ENCODE results near the gene TOMM22. TPM values are rescaled to one million over a fixed set of nuclear protein-coding genes. Genes with fewer than 3 reads are reported as not detected.

TOMM22 gene
- total and polyA plus RNA-seq, 2 donors (not counting 1 experiment from before 2014, with no cell fraction given) = 61.1 to 80.3 TPM

GRCh38 chr22:38732251-38732815 is 50.6 kb downstream of the TOMM22 start:
- Histone ChIP-seq H4K20me1 (ENCODE audit: control insufficient read depth, extremely low read depth, insufficient read depth, low read length) (no peaks in the 10 kb centered on the region), H2AFZ (ENCODE audit: low read length) (no peak overlapping the region), H3K27ac (ENCODE audit: insufficient read depth, low read length) (no peak overlapping the region), H3K36me3 (ENCODE audit: control insufficient read depth, insufficient read depth, low read length) (peaks cover 43% of the 10 kb centered on the region), H3K27me3 (ENCODE audit: control insufficient read depth, insufficient read depth, low read length) (no peaks in the 10 kb centered on the region), H3K4me1 (ENCODE audit: control insufficient read depth, extremely low read depth, insufficient read depth, low read length) (peaks cover 7% of the 10 kb centered on the region), H3K4me2 (ENCODE audit: extremely low read depth, insufficient read depth, low read length) (no peak overlapping the region), H3K79me2 (ENCODE audit: control insufficient read depth, insufficient read depth, low read length) (no peaks in the 10 kb centered on the region), H3K4me3 (replicated peaks in 1 of 4; ENCODE audit: control extremely low read depth in 1 of 4, insufficient read depth in 1 of 4, low read depth in 3 of 4, low read length in 4 of 4) (no peak overlapping the region), H3K9ac (ENCODE audit: insufficient read depth, low read length) (no peak overlapping the region), H3K9me3 (ENCODE audit: control insufficient read depth, insufficient read depth, low read depth, low read length) (no peaks in the 10 kb centered on the region)
- TF ChIP-seq CTCF (conservative IDR thresholded peaks at IDR 0.05 in 1 of 2, IDR thresholded peaks at IDR 0.05 in 1 of 2; ENCODE audit: low read depth in 1 of 2, low read length in 2 of 2) = no peak
- no peak for DNase-seq (ENCODE audit: low read depth in 2 of 2)

DNA sequence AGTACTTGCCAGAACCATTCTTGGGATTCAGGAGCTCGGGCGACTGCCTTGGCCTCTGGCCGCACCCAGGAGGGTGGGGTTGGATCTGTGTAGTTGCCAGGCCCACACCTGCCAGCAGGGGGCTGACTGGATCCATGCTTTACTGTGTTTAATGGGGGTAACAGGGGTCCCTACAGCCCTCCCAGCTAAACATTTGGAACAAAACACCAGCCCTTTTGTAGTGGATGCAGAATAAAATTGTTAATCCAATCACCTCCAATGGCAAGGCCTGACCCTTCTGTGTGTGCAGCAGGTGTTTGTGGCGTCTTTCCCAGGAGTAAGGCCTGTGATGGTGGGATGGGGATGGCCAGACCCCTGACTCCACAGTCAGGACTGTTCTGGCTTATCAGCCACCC is 51.6 kb downstream of the TOMM22 start:
- Histone ChIP-seq H3K27me3 (ENCODE audit: control insufficient read depth, insufficient read depth, low read length) (no peaks in the 10 kb centered on the region), H3K36me3 (ENCODE audit: control insufficient read depth, insufficient read depth, low read length) (peaks cover 42% of the 10 kb centered on the region), H3K4me1 (ENCODE audit: control insufficient read depth, extremely low read depth, insufficient read depth, low read length) (peaks cover 7% of the 10 kb centered on the region), H3K4me3 (replicated peaks in 1 of 4; ENCODE audit: control extremely low read depth in 1 of 4, insufficient read depth in 1 of 4, low read depth in 3 of 4, low read length in 4 of 4) (no peak overlapping the region), H3K9me3 (ENCODE audit: control insufficient read depth, insufficient read depth, low read depth, low read length) (no peaks in the 10 kb centered on the region), H2AFZ (ENCODE audit: low read length) (no peak overlapping the region), H3K79me2 (ENCODE audit: control insufficient read depth, insufficient read depth, low read length) (no peaks in the 10 kb centered on the region), H3K9ac (ENCODE audit: insufficient read depth, low read length) (no peak overlapping the region), H4K20me1 (ENCODE audit: control insufficient read depth, extremely low read depth, insufficient read depth, low read length) (no peaks in the 10 kb centered on the region), H3K4me2 (ENCODE audit: extremely low read depth, insufficient read depth, low read length) (no peak overlapping the region), H3K27ac (ENCODE audit: insufficient read depth, low read length) (peak overlapping the region; percentile 6)
- TF ChIP-seq EZH2 (IDR thresholded peaks at IDR 0.05; ENCODE audit: low read length, missing control alignments) = no peak
- peak; percentile 65 to 72 for TF ChIP-seq CTCF (conservative IDR thresholded peaks at IDR 0.05 in 1 of 2, IDR thresholded peaks at IDR 0.05 in 1 of 2; ENCODE audit: low read depth in 1 of 2, low read length in 2 of 2)
- DNase-seq (ENCODE audit: low read depth in 2 of 2) = peak; percentile 18

- H3K4me2 ChIP-seq (ENCODE audit: extremely low read depth, insufficient read depth, low read length) = no peak overlapping the region
- H3K9ac ChIP-seq (ENCODE audit: insufficient read depth, low read length) = no peak overlapping the region
- H2AFZ ChIP-seq (ENCODE audit: low read length) = no peak overlapping the region
- no peaks in the 10 kb centered on the region for H3K9me3 ChIP-seq (ENCODE audit: control insufficient read depth, insufficient read depth, low read depth, low read length)
- H3K4me3 ChIP-seq (replicated peaks in 1 of 4; ENCODE audit: control extremely low read depth in 1 of 4, insufficient read depth in 1 of 4, low read depth in 3 of 4, low read length in 4 of 4) = no peak overlapping the region
- H3K36me3 ChIP-seq (ENCODE audit: control insufficient read depth, insufficient read depth, low read length) = peaks cover 45% of the 10 kb centered on the region
- peak; percentile 9 to 53 for DNase-seq (ENCODE audit: low read depth in 2 of 2)
- no peaks in the 10 kb centered on the region for H3K27me3 ChIP-seq (ENCODE audit: control insufficient read depth, insufficient read depth, low read length)
- peaks cover 7% of the 10 kb centered on the region for H3K4me1 ChIP-seq (ENCODE audit: control insufficient read depth, extremely low read depth, insufficient read depth, low read length)
- no peaks in the 10 kb centered on the region for H4K20me1 ChIP-seq (ENCODE audit: control insufficient read depth, extremely low read depth, insufficient read depth, low read length)
- no peak for TF ChIP-seq EZH2 (IDR thresholded peaks at IDR 0.05; ENCODE audit: low read length, missing control alignments)
- no peak for TF ChIP-seq CTCF (conservative IDR thresholded peaks at IDR 0.05 in 1 of 2, IDR thresholded peaks at IDR 0.05 in 1 of 2; ENCODE audit: low read depth in 1 of 2, low read length in 2 of 2)
- peak overlapping the region; percentile 47 for H3K27ac ChIP-seq (ENCODE audit: insufficient read depth, low read length)
- no peaks in the 10 kb centered on the region for H3K79me2 ChIP-seq (ENCODE audit: control insufficient read depth, insufficient read depth, low read length)
Observed at GRCh38 chr22:38733724-38734381, 52.1 kb downstream of the TOMM22 start.

Measured in fibroblast of lung (primary cell).